Natural killer cell (primary cell): ENCODE data around the gene KYNU. TPM values are rescaled to one million over a fixed set of nuclear protein-coding genes. Genes with fewer than 3 reads are reported as not detected.
A peak's percentile ranks its signal among the peaks of the same experiment; 100 is the strongest.

Experiments
- ATAC-seq, 3 donors: fragments of 150-1000 bp in 2 of 3; fragments of 200-7000 bp in 1 of 3; cut with Tn5 transposase; 1 replicate in 1 of 3; 2 replicates in 2 of 3; pipeline ENCODE4 v1.10.0; 2021; ENCODE audit warnings: mild to moderate bottlenecking in 2 of 3, moderate library complexity in 2 of 3
- DNase-seq, 2 donors: peaks; one replicate each; pipeline versions ENCODE4 v3.0.0 to v3.0.0-alpha.2; 2013 to 2021; ENCODE audit warnings: mixed read lengths in 1 of 2
- H3K27ac ChIP-seq: one replicate; pipeline ENCODE4 v1.5.1; 2013; ENCODE audit warnings: mild to moderate bottlenecking, low read length
- H3K27me3 ChIP-seq: one replicate; pipeline ENCODE4 v1.6.1; 2013; ENCODE audit warnings: low read length; ENCODE audit not compliant: control insufficient read depth, insufficient read depth
- H3K36me3 ChIP-seq: one replicate; pipeline ENCODE4 v1.6.1; 2013; ENCODE audit warnings: low read length; ENCODE audit not compliant: control insufficient read depth, insufficient read depth
- H3K4me1 ChIP-seq: one replicate; pipeline ENCODE4 v1.6.1; 2013; ENCODE audit warnings: low read length; ENCODE audit not compliant: control insufficient read depth, insufficient read depth
- H3K4me3 ChIP-seq: one replicate; pipeline ENCODE4 v1.5.1; 2013; ENCODE audit warnings: low read length
- H3K9me3 ChIP-seq: one replicate; pipeline ENCODE4 v1.6.1; 2013; ENCODE audit warnings: low read length; ENCODE audit not compliant: control insufficient read depth, insufficient read depth
- H3K27ac Mint-ChIP-seq, 2 donors: one replicate each; pipeline ENCODE4 v1.8.0; 2022; ENCODE audit warnings: mild to moderate bottlenecking in 2 of 2, mixed read lengths in 2 of 2, moderate library complexity in 1 of 2
- H3K27me3 Mint-ChIP-seq, 2 donors: one replicate each; pipeline ENCODE4 v1.8.0; 2022; ENCODE audit warnings: low read depth in 2 of 2, mixed read lengths in 2 of 2
- H3K36me3 Mint-ChIP-seq: one replicate; pipeline ENCODE4 v1.8.0; 2022; ENCODE audit warnings: mixed read lengths
- H3K4me1 Mint-ChIP-seq, 2 donors: one replicate each; pipeline ENCODE4 v1.8.0; 2022; ENCODE audit warnings: mixed read lengths in 2 of 2
- H3K4me3 Mint-ChIP-seq: one replicate; pipeline ENCODE4 v1.8.0; 2022; ENCODE audit warnings: mild to moderate bottlenecking, moderate library complexity, mixed read lengths
- H3K9me3 Mint-ChIP-seq, 2 donors: one replicate each; pipeline ENCODE4 v1.8.0; 2022; ENCODE audit warnings: mixed read lengths in 2 of 2
- CTCF ChIP-seq: fragments of 200-600 bp; IDR thresholded peaks from one replicate; pipeline ENCODE4 v1.8.0; 2022; ENCODE audit warnings: antibody characterized with exemption
- WGBS: methylation state at CpG from one replicate; pipeline ENCODE4 v1.1.7; 2013; ENCODE audit warnings: missing lambda C conversion rate; ENCODE audit not compliant: insufficient coverage; 5-methylcytosine and 5-hydroxymethylcytosine counted together
- intact Hi-C: fragments of 100-400 bp; cut with micrococcal nuclease; formaldehyde crosslinking; loops from one replicate; pipeline ENCODE4 v1.14.2; 2022
- total RNA-seq, 4 donors: library from RNA; stranded (reverse); fragments of 120-200 nt in 1 of 4; gene quantifications; one replicate each; pipeline versions ENCODE4 v1.2.3 to v1.2.4, GENCODE V29; 2013 to 2022

The KYNU gene
- total RNA-seq, 3 donors from 2014 or later (not counting 1 experiment from before 2014, with no cell fraction given): 0.82 to 3.6 (median 3.3) TPM

- intact Hi-C loops: no loop called here
- no peaks in the 10 kb centered on the region for H3K9me3 Mint-ChIP-seq
These were observed 151.7 kb downstream of the KYNU start for GRCh38 chr2:143029141-143029540.

DNA sequence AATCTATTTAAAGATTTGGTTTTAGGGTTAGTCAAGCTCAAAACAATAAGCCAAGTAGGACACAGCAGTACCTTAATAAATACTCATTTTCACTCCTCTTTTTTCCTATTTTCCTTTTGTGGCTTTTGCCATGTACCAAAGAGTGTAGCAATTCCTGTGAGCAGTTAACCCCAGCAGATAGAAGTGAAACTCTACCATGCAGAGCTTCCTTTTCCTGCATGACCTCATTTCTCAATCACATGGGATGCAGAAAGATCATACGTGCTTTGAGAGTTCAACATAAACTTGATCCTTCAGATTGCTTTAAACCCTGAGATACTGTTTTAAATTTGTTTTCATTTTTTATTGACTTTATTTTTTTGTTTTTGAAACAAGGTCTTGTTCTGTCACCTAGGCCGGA, 152.7 kb downstream of the KYNU start:
- Histone ChIP-seq H3K27me3 (peaks cover 3% of the 10 kb centered on the region), H3K9me3 (no peaks in the 10 kb centered on the region), H3K4me3 (no peak overlapping the region), H3K36me3 (no peaks in the 10 kb centered on the region), H3K4me1 (no peaks in the 10 kb centered on the region), H3K27ac (no peak overlapping the region)
- no peak overlapping the region for H3K27ac Mint-ChIP-seq
- no peak overlapping the region for H3K4me3 Mint-ChIP-seq
- H3K36me3 Mint-ChIP-seq: no peaks in the 10 kb centered on the region
- H3K4me1 Mint-ChIP-seq: no peaks in the 10 kb centered on the region
- DNase-seq (peak in 1 of 2 donors; percentile 8), ATAC-seq (no peak)
- peaks cover 8 to 12% of the 10 kb centered on the region in 2 donors for H3K27me3 Mint-ChIP-seq
- intact Hi-C loops: loop anchor here (5.0 kb wide), 1 partner anchor 252 kb away; no protein-coding TSS in a partner anchor
- TF ChIP-seq CTCF: no peak
- H3K9me3 Mint-ChIP-seq: no peaks in the 10 kb centered on the region
- 48% methylated on average over 2 of the region's 2 CpGs for WGBS

More at GRCh38 chr2:143029141-143029540, 151.7 kb downstream of the KYNU start:
- Mint-ChIP-seq H3K36me3 (no peaks in the 10 kb centered on the region), H3K27me3 (peaks cover 12 to 22% of the 10 kb centered on the region in 2 donors), H3K4me3 (no peak overlapping the region), H3K27ac (no peak overlapping the region), H3K4me1 (no peaks in the 10 kb centered on the region)
- Histone ChIP-seq H3K27me3 (peaks cover 4% of the 10 kb centered on the region), H3K27ac (no peak overlapping the region), H3K36me3 (no peaks in the 10 kb centered on the region), H3K4me1 (no peaks in the 10 kb centered on the region), H3K4me3 (no peak overlapping the region), H3K9me3 (no peaks in the 10 kb centered on the region)
- no peak for TF ChIP-seq CTCF
- DNase-seq (no peak), ATAC-seq (no peak)
- WGBS: 70% methylated on average over 2 of the region's 2 CpGs

DNA sequence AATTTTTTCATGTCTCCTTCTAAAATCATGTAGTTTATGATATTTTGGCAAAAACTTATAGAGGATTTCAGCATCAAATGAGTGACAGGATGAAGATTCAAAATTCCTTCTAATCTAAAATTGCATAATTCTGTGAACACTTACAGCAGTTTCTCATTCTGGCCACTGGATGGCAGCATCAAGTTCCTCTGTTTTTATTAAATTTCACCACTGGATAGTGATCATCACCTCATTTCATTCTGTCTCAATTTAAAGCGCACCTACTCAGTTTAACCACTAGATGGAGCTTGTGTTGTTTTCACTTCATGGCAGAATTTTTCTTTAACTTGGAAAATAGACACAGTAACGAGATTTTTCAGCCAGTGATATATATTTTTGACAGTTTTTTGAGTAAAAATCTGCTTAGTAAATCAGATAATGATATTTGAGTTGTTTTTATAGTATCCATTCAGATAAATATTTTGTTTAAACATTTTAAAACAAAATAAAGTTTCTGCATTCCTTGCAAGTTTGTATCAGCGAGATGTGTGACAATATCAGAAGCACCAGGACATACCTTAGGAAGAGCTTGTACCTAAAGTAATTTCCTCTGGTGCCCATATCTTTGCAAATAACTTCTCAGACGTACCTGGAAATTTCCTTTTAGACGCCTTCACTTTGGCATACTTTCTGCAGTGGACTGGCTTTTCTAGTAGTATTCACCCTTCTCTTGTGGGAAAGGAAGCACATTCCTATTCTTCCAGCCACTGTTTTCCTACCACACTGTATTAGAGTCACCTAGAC, 157.0 kb downstream of the KYNU start:
- Mint-ChIP-seq H3K9me3 (no peaks in the 10 kb centered on the region), H3K27ac (no peak overlapping the region), H3K36me3 (no peaks in the 10 kb centered on the region), H3K27me3 (no peaks in the 10 kb centered on the region), H3K4me1 (no peaks in the 10 kb centered on the region), H3K4me3 (no peak overlapping the region)
- DNase-seq: peak; percentile 26 to 89
- Histone ChIP-seq H3K4me3 (no peak overlapping the region), H3K4me1 (no peaks in the 10 kb centered on the region), H3K9me3 (no peaks in the 10 kb centered on the region), H3K27ac (no peak overlapping the region), H3K36me3 (no peaks in the 10 kb centered on the region), H3K27me3 (no peaks in the 10 kb centered on the region)
- 82% methylated on average over 3 of the region's 5 CpGs for WGBS
- TF ChIP-seq CTCF: peak; percentile 100
- intact Hi-C loops: loop anchor here (1.0 to 5.0 kb wide), 4 partner anchors 76 to 248 kb away; no protein-coding TSS in a partner anchor
- ATAC-seq: peak; percentile 99 to 100 (median 100)
